ENCODE measurements around the gene HMGCR. TPM values are rescaled to one million over a fixed set of nuclear protein-coding genes. Genes with fewer than 3 reads are reported as not detected.
"Not testable (repeated sequence)": the region's sequence is repeated elsewhere in the genome, so short reads cannot be mapped to it uniquely, and the experiment has no call there.

Gene HMGCR
- total and polyA plus RNA-seq, 2 donors (not counting 3 experiments of a cell fraction or from before 2014, with no cell fraction given), result 39.6 to 104 TPM

GRCh38 chr5:75330404-75330803 lies 6.6 kb upstream of the HMGCR start:
- H3K4me3 ChIP-seq (replicated peaks in 1 of 3; ENCODE audit: insufficient read depth in 1 of 3, low read depth in 1 of 3, low read length in 3 of 3), result no peak overlapping the region
- CTCF ChIA-PET, result interaction anchor here (1.1 to 2.5 kb wide), 4 partner anchors 18 to 351 kb away, joined by 3 to 6 read pairs (median 4); partner anchors contain the start of gene ANKRD31
- no peaks in the 10 kb centered on the region for H3K36me3 ChIP-seq (ENCODE audit: control insufficient read depth in 2 of 2, extremely low read depth in 1 of 2, insufficient read depth in 2 of 2, low read length in 2 of 2)
- no peak for FAIRE-seq
- H3K9me3 ChIP-seq (replicated peaks; ENCODE audit: control insufficient read depth, insufficient read depth, low read length), result no peaks in the 10 kb centered on the region
- H3K79me2 ChIP-seq (ENCODE audit: control insufficient read depth, insufficient read depth, low read length), result no peaks in the 10 kb centered on the region
- no peak overlapping the region for H3K9ac ChIP-seq (replicated peaks; ENCODE audit: extremely low read depth, insufficient read depth, low read length)
- H3K4me2 ChIP-seq (ENCODE audit: insufficient read depth, low read length), result no peak overlapping the region
- TF ChIP-seq, protein P1, sequence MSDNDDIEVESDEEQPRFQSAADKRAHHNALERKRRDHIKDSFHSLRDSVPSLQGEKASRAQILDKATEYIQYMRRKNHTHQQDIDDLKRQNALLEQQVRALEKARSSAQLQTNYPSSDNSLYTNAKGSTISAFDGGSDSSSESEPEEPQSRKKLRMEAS (IDR thresholded peaks at IDR 0.05; ENCODE audit: insufficient read depth, insufficient read length), result no peak
- H3K27me3 ChIP-seq (ENCODE audit: control insufficient read depth in 2 of 2, insufficient read depth in 2 of 2, low read length in 2 of 2), result peaks cover 0 to 8% of the 10 kb centered on the region in 2 experiments
- no peaks in the 10 kb centered on the region for H3K4me1 ChIP-seq (ENCODE audit: control insufficient read depth, extremely low read depth, insufficient read depth, low read length)
- BruUV-seq (replicated peaks), result no TSS peak
- H2AFZ ChIP-seq (ENCODE audit: low read depth, low read length), result no peak overlapping the region
- no peak for DNase-seq (ENCODE audit: low read depth, low spot score)
- no peak overlapping the region for H3K27ac ChIP-seq (ENCODE audit: insufficient read depth, low read depth, low read length)
- dilution Hi-C loops (cut with MboI; ENCODE audit: extremely low pct_ligation_motif_present, low sequenced_read_pairs), result no loop called here
- H3K9me1 ChIP-seq (replicated peaks; ENCODE audit: control insufficient read depth, extremely low read depth, insufficient read depth, low read length), result no peaks in the 10 kb centered on the region
- intact Hi-C loops (cut with micrococcal nuclease), result no loop called here
- H4K20me1 ChIP-seq (replicated peaks; ENCODE audit: control insufficient read depth, extremely low read depth, insufficient read depth, low read length), result no peaks in the 10 kb centered on the region
- POLR2A ChIA-PET, result no interaction called here

- TF ChIP-seq MYC (IDR thresholded peaks at IDR 0.05; ENCODE audit: low read depth, low read length) (no peak), GATA2 (IDR thresholded peaks at IDR 0.05; ENCODE audit: insufficient read depth, insufficient read length, low read depth, low read length) (no peak), POLR2A (IDR thresholded peaks at IDR 0.05; ENCODE audit: low read depth, low read length) (no peak), EZH2 (IDR thresholded peaks at IDR 0.05; ENCODE audit: borderline replicate concordance, low read depth, low read length, severe bottlenecking) (no peak), POLR2AphosphoS5 (IDR thresholded peaks at IDR 0.05; ENCODE audit: insufficient read depth, low read depth, low read length) (no peak)
- dilution Hi-C loops (cut with MboI; ENCODE audit: extremely low pct_ligation_motif_present, low sequenced_read_pairs), result no loop called here
- Histone ChIP-seq H3K9ac (replicated peaks; ENCODE audit: extremely low read depth, insufficient read depth, low read length) (no peak overlapping the region), H3K9me1 (replicated peaks; ENCODE audit: control insufficient read depth, extremely low read depth, insufficient read depth, low read length) (no peaks in the 10 kb centered on the region), H4K20me1 (replicated peaks; ENCODE audit: control insufficient read depth, extremely low read depth, insufficient read depth, low read length) (no peaks in the 10 kb centered on the region), H3K27ac (ENCODE audit: insufficient read depth, low read depth, low read length) (no peak overlapping the region), H3K9me3 (replicated peaks; ENCODE audit: control insufficient read depth, insufficient read depth, low read length) (no peaks in the 10 kb centered on the region), H3K79me2 (ENCODE audit: control insufficient read depth, insufficient read depth, low read length) (no peaks in the 10 kb centered on the region), H3K4me2 (ENCODE audit: insufficient read depth, low read length) (no peak overlapping the region), H3K36me3 (ENCODE audit: control insufficient read depth in 2 of 2, extremely low read depth in 1 of 2, insufficient read depth in 2 of 2, low read length in 2 of 2) (no peaks in the 10 kb centered on the region), H3K4me3 (replicated peaks in 1 of 3; ENCODE audit: insufficient read depth in 1 of 3, low read depth in 1 of 3, low read length in 3 of 3) (no peak overlapping the region), H2AFZ (ENCODE audit: low read depth, low read length) (no peak overlapping the region), H3K27me3 (ENCODE audit: control insufficient read depth in 2 of 2, insufficient read depth in 2 of 2, low read length in 2 of 2) (peaks cover 0 to 8% of the 10 kb centered on the region in 2 experiments), H3K4me1 (ENCODE audit: control insufficient read depth, extremely low read depth, insufficient read depth, low read length) (peaks cover 4% of the 10 kb centered on the region)
- no peak for DNase-seq (ENCODE audit: low read depth, low spot score)
- intact Hi-C loops (cut with micrococcal nuclease), result no loop called here
- CTCF ChIA-PET, result interaction anchor here (1.4 to 2.5 kb wide), 2 partner anchors 95 to 350 kb away, joined by 3 to 6 read pairs; partner anchors contain the start of gene ANKRD31
- no TSS peak for BruUV-seq (replicated peaks)
- POLR2A ChIA-PET, result no interaction called here
- no peak for FAIRE-seq
Observed at GRCh38 chr5:75331095-75332090, 5.6 kb upstream of the HMGCR start.

GRCh38 chr5:75333759-75334158 lies 3.3 kb upstream of the HMGCR start:
- H3K9me1 ChIP-seq (replicated peaks; ENCODE audit: control insufficient read depth, extremely low read depth, insufficient read depth, low read length); H3K4me3 ChIP-seq (replicated peaks in 1 of 3; ENCODE audit: insufficient read depth in 1 of 3, low read depth in 1 of 3, low read length in 3 of 3); DNase-seq (ENCODE audit: low read depth, low spot score); H3K9ac ChIP-seq (replicated peaks; ENCODE audit: extremely low read depth, insufficient read depth, low read length); H3K27me3 ChIP-seq (ENCODE audit: control insufficient read depth in 2 of 2, insufficient read depth in 2 of 2, low read length in 2 of 2); H3K4me2 ChIP-seq (ENCODE audit: insufficient read depth, low read length); BruUV-seq (replicated peaks); H2AFZ ChIP-seq (ENCODE audit: low read depth, low read length); H3K27ac ChIP-seq (ENCODE audit: insufficient read depth, low read depth, low read length); intact Hi-C loops (cut with micrococcal nuclease); H3K36me3 ChIP-seq (ENCODE audit: control insufficient read depth in 2 of 2, extremely low read depth in 1 of 2, insufficient read depth in 2 of 2, low read length in 2 of 2); POLR2A ChIA-PET; dilution Hi-C loops (cut with MboI; ENCODE audit: extremely low pct_ligation_motif_present, low sequenced_read_pairs); CTCF ChIA-PET; FAIRE-seq; H4K20me1 ChIP-seq (replicated peaks; ENCODE audit: control insufficient read depth, extremely low read depth, insufficient read depth, low read length); H3K9me3 ChIP-seq (replicated peaks; ENCODE audit: control insufficient read depth, insufficient read depth, low read length): not testable (repeated sequence)
- H3K4me1 ChIP-seq (ENCODE audit: control insufficient read depth, extremely low read depth, insufficient read depth, low read length), result peaks cover 11% of the 10 kb centered on the region
- H3K79me2 ChIP-seq (ENCODE audit: control insufficient read depth, insufficient read depth, low read length), result peaks cover 16% of the 10 kb centered on the region

Measured in endothelial cell of umbilical vein (primary cell).